Stimulated activated CD4-positive, alpha-beta T cell treated with anti-CD3 and anti-CD28 coated beads, Interleukin-1b, Interleukin-23, amount 100 ng/mL, for 4 hours (primary cell): ENCODE results near the gene GBF1.

ENCODE experiments used
- DNase-seq, 2 donors: peaks; one replicate each; pipeline ENCODE4 v3.0.0-alpha.2; 2020; ENCODE audit warnings: low read depth in 2 of 2

Gene GBF1

GRCh38 chr10:102395400-102396316 is 150.3 kb downstream of the GBF1 start, which contains the start of gene NFKB2:
Gene NFKB2 (plus strand): TSS chr10:102395705. CDS start chr10:102395960, 255 bp downstream.
- peak; percentile 93 to 94 for DNase-seq

GRCh38 chr10:102396317-102396650 is 151.0 kb downstream of the GBF1 start:
- DNase-seq, result no peak

GRCh38 chr10:102396730-102397151 is 151.4 kb downstream of the GBF1 start:
- DNase-seq, result no peak

- DNase-seq, result no peak
These were observed 152.2 kb downstream of the GBF1 start for GRCh38 chr10:102397222-102398171.

GRCh38 chr10:102398172-102399020 is 153.1 kb downstream of the GBF1 start:
- DNase-seq, result no peak

- peak; percentile 79 to 81 for DNase-seq
These were observed 154.1 kb downstream of the GBF1 start for GRCh38 chr10:102399217-102400021.

GRCh38 chr10:102400076-102400475 is 154.7 kb downstream of the GBF1 start:
- no peak for DNase-seq

GRCh38 chr10:102400598-102401341 is 155.4 kb downstream of the GBF1 start:
- DNase-seq, result no peak

- no peak for DNase-seq
These were observed 156.0 kb downstream of the GBF1 start for GRCh38 chr10:102401342-102401654.

- DNase-seq, result no peak
These were observed 156.6 kb downstream of the GBF1 start for GRCh38 chr10:102401735-102402511.

- DNase-seq, result no peak
These were observed 157.2 kb downstream of the GBF1 start for GRCh38 chr10:102402512-102402896.

- no peak for DNase-seq
These were observed 157.8 kb downstream of the GBF1 start for GRCh38 chr10:102403115-102403514.

- DNase-seq, result no peak
These were observed 159.2 kb downstream of the GBF1 start for GRCh38 chr10:102404361-102405107.

GRCh38 chr10:102405108-102405571 is 159.8 kb downstream of the GBF1 start:
- no peak for DNase-seq

GRCh38 chr10:102405632-102406031 is 160.3 kb downstream of the GBF1 start:
- no peak for DNase-seq

- no peak for DNase-seq
These were observed 161.5 kb downstream of the GBF1 start for GRCh38 chr10:102406815-102407214.

GRCh38 chr10:102407425-102408130 is 162.2 kb downstream of the GBF1 start:
- no peak for DNase-seq
